ENCODE data around the gene PTPRT. TPM values are rescaled to one million over a fixed set of nuclear protein-coding genes. Genes with fewer than 3 reads are reported as not detected.

The PTPRT gene
- total RNA-seq, 2 donors from 2014 or later = not detected

DNA sequence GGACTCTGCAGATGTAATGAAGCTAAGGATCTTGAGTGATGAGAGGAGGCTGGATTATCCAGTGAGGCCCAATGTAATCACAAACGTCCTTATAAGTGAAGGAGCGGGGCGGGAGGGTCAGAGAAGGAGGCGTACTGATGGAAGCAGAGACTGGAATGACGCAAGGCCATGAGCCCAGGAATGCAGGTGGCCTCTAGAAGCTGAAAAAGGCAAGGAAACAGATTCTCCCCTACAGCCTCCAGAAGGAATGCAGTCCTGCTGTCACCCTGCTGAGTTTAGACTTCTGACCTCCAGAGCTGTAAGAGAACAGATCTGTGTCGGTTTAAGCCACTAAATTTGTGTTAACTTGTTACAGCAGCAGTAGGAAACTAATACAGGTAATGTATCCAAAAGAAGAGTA is 227.9 kb downstream of the PTPRT start:
- H3K4me1 ChIP-seq (ENCODE audit: control insufficient read depth in 1 of 2, low read depth in 2 of 2) = no peaks in the 10 kb centered on the region
- no peaks in the 10 kb centered on the region for H3K9me3 ChIP-seq
- H3K4me3 ChIP-seq = no peak overlapping the region
- ATAC-seq (ENCODE audit: insufficient number of reproducible peaks, low FRiP score, low read depth) (no peak), DNase-seq (ENCODE audit: low spot score) (no peak)
- H3K36me3 ChIP-seq = no peaks in the 10 kb centered on the region
- no peak overlapping the region for H3K27ac ChIP-seq
- TF ChIP-seq, protein P1, sequence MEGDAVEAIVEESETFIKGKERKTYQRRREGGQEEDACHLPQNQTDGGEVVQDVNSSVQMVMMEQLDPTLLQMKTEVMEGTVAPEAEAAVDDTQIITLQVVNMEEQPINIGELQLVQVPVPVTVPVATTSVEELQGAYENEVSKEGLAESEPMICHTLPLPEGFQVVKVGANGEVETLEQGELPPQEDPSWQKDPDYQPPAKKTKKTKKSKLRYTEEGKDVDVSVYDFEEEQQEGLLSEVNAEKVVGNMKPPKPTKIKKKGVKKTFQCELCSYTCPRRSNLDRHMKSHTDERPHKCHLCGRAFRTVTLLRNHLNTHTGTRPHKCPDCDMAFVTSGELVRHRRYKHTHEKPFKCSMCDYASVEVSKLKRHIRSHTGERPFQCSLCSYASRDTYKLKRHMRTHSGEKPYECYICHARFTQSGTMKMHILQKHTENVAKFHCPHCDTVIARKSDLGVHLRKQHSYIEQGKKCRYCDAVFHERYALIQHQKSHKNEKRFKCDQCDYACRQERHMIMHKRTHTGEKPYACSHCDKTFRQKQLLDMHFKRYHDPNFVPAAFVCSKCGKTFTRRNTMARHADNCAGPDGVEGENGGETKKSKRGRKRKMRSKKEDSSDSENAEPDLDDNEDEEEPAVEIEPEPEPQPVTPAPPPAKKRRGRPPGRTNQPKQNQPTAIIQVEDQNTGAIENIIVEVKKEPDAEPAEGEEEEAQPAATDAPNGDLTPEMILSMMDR (IDR thresholded peaks at IDR 0.05) = no peak
- no peaks in the 10 kb centered on the region for H3K27me3 ChIP-seq (replicated peaks; ENCODE audit: insufficient read depth)

DNA sequence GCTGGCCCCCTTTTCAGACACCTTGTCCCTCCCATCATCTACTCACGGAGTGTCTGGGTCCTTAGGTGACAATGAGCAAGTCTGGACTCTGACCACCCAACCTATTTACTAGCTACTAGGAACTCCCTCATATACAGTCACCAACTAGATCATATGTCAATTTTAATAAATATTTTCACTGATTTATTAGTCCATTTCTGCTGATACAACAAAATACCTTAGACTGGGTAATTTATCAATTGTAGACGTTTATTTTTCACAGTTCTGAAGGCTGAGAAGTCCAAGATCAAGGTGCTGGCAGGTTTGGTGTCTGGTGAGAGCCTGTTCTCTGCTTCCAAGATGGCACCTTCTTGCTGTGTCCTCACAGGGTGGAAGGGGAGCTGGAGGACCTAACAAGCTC is 229.7 kb downstream of the PTPRT start:
- Histone ChIP-seq H3K36me3 (no peaks in the 10 kb centered on the region), H3K27me3 (replicated peaks; ENCODE audit: insufficient read depth) (no peaks in the 10 kb centered on the region), H3K4me3 (no peak overlapping the region), H3K4me1 (ENCODE audit: control insufficient read depth in 1 of 2, low read depth in 2 of 2) (no peaks in the 10 kb centered on the region), H3K9me3 (no peaks in the 10 kb centered on the region), H3K27ac (no peak overlapping the region)
- ATAC-seq (ENCODE audit: insufficient number of reproducible peaks, low FRiP score, low read depth) = no peak
- DNase-seq (ENCODE audit: low spot score) = no peak
- TF ChIP-seq, protein P1 (IDR thresholded peaks at IDR 0.05) = no peak

DNA sequence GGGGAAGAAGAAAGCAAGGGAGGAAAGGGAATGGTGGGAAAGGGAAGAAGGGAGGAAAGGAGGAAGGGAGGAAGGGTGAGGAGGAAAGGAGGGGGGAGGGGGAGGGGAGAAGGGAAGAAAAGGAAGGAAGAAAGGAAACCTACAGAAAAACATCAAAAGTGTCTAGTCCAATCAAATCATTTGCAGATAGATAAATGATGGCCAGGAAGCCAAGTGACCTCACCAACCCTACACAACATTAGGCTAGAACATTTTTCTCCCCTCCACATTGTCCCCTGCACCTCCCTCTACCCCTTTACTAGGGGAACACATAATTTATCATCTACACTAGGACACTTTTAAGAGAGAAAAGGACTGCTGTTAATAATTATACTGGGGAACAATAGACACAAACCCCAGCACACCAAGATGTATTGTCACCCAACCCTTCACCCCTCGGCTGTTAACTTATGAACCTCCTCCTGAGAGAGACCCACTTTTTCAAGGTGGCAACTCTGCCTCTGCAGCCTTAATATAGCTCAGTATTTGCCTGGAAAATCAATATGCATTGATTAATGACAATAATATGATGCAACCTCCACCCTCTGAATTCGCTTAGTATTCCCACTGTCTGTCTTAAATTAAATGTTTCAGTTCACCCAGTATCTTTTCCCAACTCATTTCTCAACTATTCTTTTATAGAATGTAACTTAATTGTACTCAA is 231.2 kb downstream of the PTPRT start:
- Histone ChIP-seq H3K4me3 (no peak overlapping the region), H3K9me3 (no peaks in the 10 kb centered on the region), H3K27ac (no peak overlapping the region), H3K36me3 (no peaks in the 10 kb centered on the region), H3K4me1 (ENCODE audit: control insufficient read depth in 1 of 2, low read depth in 2 of 2) (no peaks in the 10 kb centered on the region), H3K27me3 (replicated peaks; ENCODE audit: insufficient read depth) (no peaks in the 10 kb centered on the region)
- DNase-seq (ENCODE audit: low spot score) (no peak), ATAC-seq (ENCODE audit: insufficient number of reproducible peaks, low FRiP score, low read depth) (no peak)
- TF ChIP-seq, protein P1 (IDR thresholded peaks at IDR 0.05) = no peak

DNA sequence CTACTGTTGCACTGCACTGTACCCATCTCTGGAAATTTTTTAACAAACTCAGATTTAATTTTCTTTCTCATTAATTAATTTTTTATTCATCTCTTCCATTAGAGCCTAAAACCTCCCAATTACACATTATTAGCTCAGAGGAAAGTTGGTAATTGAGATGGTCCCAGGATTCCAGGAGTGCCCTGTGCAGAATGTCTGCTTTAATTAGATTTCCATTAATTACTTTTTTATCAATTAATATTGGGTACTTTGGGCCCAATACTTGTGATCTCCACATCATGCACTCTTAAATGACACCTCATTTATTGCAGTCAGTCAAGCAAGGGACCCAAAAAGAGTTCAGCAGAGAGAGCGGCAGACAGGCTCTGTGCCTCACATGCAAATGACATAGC is 232.0 kb downstream of the PTPRT start:
- Histone ChIP-seq H3K36me3 (no peaks in the 10 kb centered on the region), H3K9me3 (no peaks in the 10 kb centered on the region), H3K27me3 (replicated peaks; ENCODE audit: insufficient read depth) (no peaks in the 10 kb centered on the region), H3K4me1 (ENCODE audit: control insufficient read depth in 1 of 2, low read depth in 2 of 2) (no peaks in the 10 kb centered on the region), H3K4me3 (no peak overlapping the region), H3K27ac (no peak overlapping the region)
- DNase-seq (ENCODE audit: low spot score) = no peak
- TF ChIP-seq, protein P1 (IDR thresholded peaks at IDR 0.05) = no peak
- ATAC-seq (ENCODE audit: insufficient number of reproducible peaks, low FRiP score, low read depth) = no peak

DNA sequence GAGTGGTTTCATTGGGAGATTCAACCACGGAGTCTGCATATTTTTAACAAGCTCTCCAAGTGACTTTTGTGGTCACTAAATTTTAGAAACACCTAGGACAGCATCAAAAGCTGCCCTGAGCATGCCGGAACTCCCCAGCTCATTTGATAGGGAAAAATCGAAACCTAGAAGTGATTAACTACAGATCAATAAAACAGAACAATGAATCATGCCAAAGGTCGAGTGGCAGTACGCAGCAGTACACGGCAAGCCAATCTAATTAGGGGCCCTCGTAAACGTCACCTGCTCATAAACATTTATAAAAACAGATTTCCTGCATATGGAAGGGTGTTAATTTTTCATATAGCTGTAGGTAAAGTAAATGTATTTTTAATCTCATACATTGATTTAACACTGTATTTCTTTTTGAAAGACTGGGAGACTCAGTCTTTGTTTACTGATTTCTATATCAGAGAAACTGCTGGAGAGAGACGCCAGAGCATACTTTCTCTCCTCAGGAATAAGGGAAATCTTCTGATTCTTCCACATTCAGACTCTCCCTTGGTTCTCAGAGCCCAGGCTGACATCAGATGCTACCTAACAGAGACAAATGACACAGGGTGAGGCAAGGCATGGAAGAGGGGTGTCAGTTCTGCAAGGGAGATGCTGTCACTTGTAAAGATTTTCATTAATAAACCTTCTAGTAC is 232.5 kb downstream of the PTPRT start:
- no peak for DNase-seq (ENCODE audit: low spot score)
- Histone ChIP-seq H3K27ac (no peak overlapping the region), H3K36me3 (no peaks in the 10 kb centered on the region), H3K4me1 (ENCODE audit: control insufficient read depth in 1 of 2, low read depth in 2 of 2) (no peaks in the 10 kb centered on the region), H3K27me3 (replicated peaks; ENCODE audit: insufficient read depth) (no peaks in the 10 kb centered on the region), H3K4me3 (no peak overlapping the region), H3K9me3 (no peaks in the 10 kb centered on the region)
- TF ChIP-seq, protein P1 (IDR thresholded peaks at IDR 0.05) = no peak
- ATAC-seq (ENCODE audit: insufficient number of reproducible peaks, low FRiP score, low read depth) = no peak
